ENCODE measurements around the gene RPL32. TPM values are rescaled to one million over a fixed set of nuclear protein-coding genes. Genes with fewer than 3 reads are reported as not detected.

Gene RPL32
- total RNA-seq, 3 donors from 2014 or later (not counting 1 experiment from before 2014, with no cell fraction given), result 1,034 to 1,328 (median 1,277) TPM

GRCh38 chr3:12871404-12871983 lies 30.1 kb upstream of the RPL32 start:
- peak overlapping the region; percentile 92 to 94 for H3K27ac Mint-ChIP-seq
- Histone ChIP-seq H3K27ac (ENCODE audit: low read length) (no peak overlapping the region), H3K4me1 (ENCODE audit: control insufficient read depth, insufficient read depth, low read length) (peaks cover 36% of the 10 kb centered on the region), H3K27me3 (ENCODE audit: control insufficient read depth, insufficient read depth, low read length) (peaks cover 4% of the 10 kb centered on the region), H3K4me3 (ENCODE audit: low read length) (no peak overlapping the region), H3K36me3 (ENCODE audit: control insufficient read depth, insufficient read depth, low read length) (no peaks in the 10 kb centered on the region), H3K9me3 (ENCODE audit: control insufficient read depth, insufficient read depth, low read length) (no peaks in the 10 kb centered on the region)
- H3K27me3 Mint-ChIP-seq (ENCODE audit: low read depth in 2 of 2), result peaks cover 0 to 19% of the 10 kb centered on the region in 2 donors
- WGBS (ENCODE audit: insufficient coverage), result 83% methylated on average over 10 of the region's 12 CpGs
- peaks cover 18 to 29% of the 10 kb centered on the region in 2 donors for H3K4me1 Mint-ChIP-seq
- intact Hi-C loops (cut with micrococcal nuclease), result no loop called here
- DNase-seq, result no peak
- H3K9me3 Mint-ChIP-seq, result no peaks in the 10 kb centered on the region
- H3K4me3 Mint-ChIP-seq, result peak overlapping the region; percentile 83
- no peak for ATAC-seq
- no peak for TF ChIP-seq CTCF (IDR thresholded peaks at IDR 0.05)
- H3K36me3 Mint-ChIP-seq, result no peaks in the 10 kb centered on the region

- Mint-ChIP-seq H3K27me3 (ENCODE audit: low read depth in 2 of 2) (peaks cover 0 to 19% of the 10 kb centered on the region in 2 donors), H3K9me3 (no peaks in the 10 kb centered on the region), H3K27ac (peak overlapping the region; percentile 92 to 94), H3K36me3 (no peaks in the 10 kb centered on the region), H3K4me1 (peaks cover 18 to 29% of the 10 kb centered on the region in 2 donors), H3K4me3 (peak overlapping the region; percentile 83)
- ATAC-seq, result peak; percentile 53 to 70 (median 62)
- TF ChIP-seq CTCF (IDR thresholded peaks at IDR 0.05), result no peak
- DNase-seq, result peak in 1 of 2 donors; percentile 68
- peak overlapping the region; percentile 57 for H3K27ac ChIP-seq (ENCODE audit: low read length)
- intact Hi-C loops (cut with micrococcal nuclease), result no loop called here
- peaks cover 32% of the 10 kb centered on the region for H3K4me1 ChIP-seq (ENCODE audit: control insufficient read depth, insufficient read depth, low read length)
- H3K36me3 ChIP-seq (ENCODE audit: control insufficient read depth, insufficient read depth, low read length), result no peaks in the 10 kb centered on the region
- WGBS (ENCODE audit: insufficient coverage), result 53% methylated on average over 8 of the region's 9 CpGs
- H3K27me3 ChIP-seq (ENCODE audit: control insufficient read depth, insufficient read depth, low read length), result peaks cover 4% of the 10 kb centered on the region
- no peaks in the 10 kb centered on the region for H3K9me3 ChIP-seq (ENCODE audit: control insufficient read depth, insufficient read depth, low read length)
- no peak overlapping the region for H3K4me3 ChIP-seq (ENCODE audit: low read length)
Measured at GRCh38 chr3:12870942-12871341, 29.6 kb upstream of the RPL32 start.

GRCh38 chr3:12869035-12869621 lies 27.8 kb upstream of the RPL32 start:
- Histone ChIP-seq H3K9me3 (ENCODE audit: control insufficient read depth, insufficient read depth, low read length) (peaks cover 9% of the 10 kb centered on the region), H3K27ac (ENCODE audit: low read length) (no peak overlapping the region), H3K4me1 (ENCODE audit: control insufficient read depth, insufficient read depth, low read length) (peaks cover 32% of the 10 kb centered on the region), H3K4me3 (ENCODE audit: low read length) (peak overlapping the region; percentile 38), H3K36me3 (ENCODE audit: control insufficient read depth, insufficient read depth, low read length) (no peaks in the 10 kb centered on the region), H3K27me3 (ENCODE audit: control insufficient read depth, insufficient read depth, low read length) (peaks cover 4% of the 10 kb centered on the region)
- 20% methylated on average over 28 of the region's 28 CpGs for WGBS (ENCODE audit: insufficient coverage)
- intact Hi-C loops (cut with micrococcal nuclease), result no loop called here
- ATAC-seq (peak in 2 of 3 donors; percentile 29 to 45), DNase-seq (peak; percentile 35 to 40)
- Mint-ChIP-seq H3K36me3 (no peaks in the 10 kb centered on the region), H3K4me1 (peaks cover 18 to 29% of the 10 kb centered on the region in 2 donors), H3K27ac (peak overlapping the region in 1 of 2 donors; percentile 51), H3K4me3 (no peak overlapping the region), H3K9me3 (no peaks in the 10 kb centered on the region), H3K27me3 (ENCODE audit: low read depth in 2 of 2) (peaks cover 9 to 14% of the 10 kb centered on the region in 2 donors)
- TF ChIP-seq CTCF (IDR thresholded peaks at IDR 0.05), result no peak
